ENCODE measurements around the gene SPAG9.

The SPAG9 gene

GRCh38 chr17:50955667-50956120, 165.0 kb downstream of the SPAG9 start:
- no peak overlapping the region for H3K4me3 ChIP-seq (ENCODE audit: low read length)
- no peak overlapping the region for H3K27ac ChIP-seq (ENCODE audit: low read length)
- H3K4me1 ChIP-seq (ENCODE audit: control insufficient read depth, low read depth, low read length) = peaks cover 15% of the 10 kb centered on the region
- H3K27me3 ChIP-seq (ENCODE audit: control insufficient read depth, insufficient read depth, low read length) = no peaks in the 10 kb centered on the region
- H3K9ac ChIP-seq (ENCODE audit: low read length) = no peak overlapping the region
- no peaks in the 10 kb centered on the region for H3K36me3 ChIP-seq (ENCODE audit: control insufficient read depth, low read depth, low read length)
- H3K9me3 ChIP-seq (ENCODE audit: control insufficient read depth, low read depth, low read length) = no peaks in the 10 kb centered on the region

- no peaks in the 10 kb centered on the region for H3K9me3 ChIP-seq (ENCODE audit: control insufficient read depth, low read depth, low read length)
- H3K4me3 ChIP-seq (ENCODE audit: low read length) = no peak overlapping the region
- peaks cover 18% of the 10 kb centered on the region for H3K4me1 ChIP-seq (ENCODE audit: control insufficient read depth, low read depth, low read length)
- H3K27ac ChIP-seq (ENCODE audit: low read length) = no peak overlapping the region
- H3K36me3 ChIP-seq (ENCODE audit: control insufficient read depth, low read depth, low read length) = no peaks in the 10 kb centered on the region
- H3K9ac ChIP-seq (ENCODE audit: low read length) = no peak overlapping the region
- H3K27me3 ChIP-seq (ENCODE audit: control insufficient read depth, insufficient read depth, low read length) = no peaks in the 10 kb centered on the region
These were observed 165.5 kb downstream of the SPAG9 start for GRCh38 chr17:50955160-50955559.

DNA sequence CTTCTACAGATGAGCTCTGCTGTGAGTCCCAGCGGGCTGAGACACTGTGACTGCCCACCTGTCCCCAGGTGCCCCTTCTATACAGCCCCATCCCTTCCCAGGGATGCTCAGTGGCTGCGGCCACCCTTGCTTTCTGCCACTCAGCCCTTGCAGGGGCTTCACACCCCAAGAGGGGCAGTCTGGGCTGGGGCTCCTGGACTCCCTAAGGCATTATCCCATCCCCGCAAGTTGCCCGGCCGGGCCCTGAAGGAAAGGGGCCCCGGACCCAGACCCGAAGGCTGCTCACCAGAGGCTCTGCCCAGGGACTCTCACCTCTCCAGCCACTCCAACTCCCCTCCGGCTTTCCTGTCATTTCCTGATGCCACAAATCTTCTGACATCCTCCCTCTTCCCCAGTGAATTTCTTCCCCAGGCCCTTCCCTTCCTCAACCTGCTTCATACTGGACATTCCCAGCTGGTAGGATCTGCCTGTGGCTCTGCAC, 166.0 kb downstream of the SPAG9 start:
- no peaks in the 10 kb centered on the region for H3K36me3 ChIP-seq (ENCODE audit: control insufficient read depth, low read depth, low read length)
- no peak overlapping the region for H3K27ac ChIP-seq (ENCODE audit: low read length)
- H3K4me1 ChIP-seq (ENCODE audit: control insufficient read depth, low read depth, low read length) = peaks cover 21% of the 10 kb centered on the region
- no peak overlapping the region for H3K9ac ChIP-seq (ENCODE audit: low read length)
- H3K27me3 ChIP-seq (ENCODE audit: control insufficient read depth, insufficient read depth, low read length) = no peaks in the 10 kb centered on the region
- H3K4me3 ChIP-seq (ENCODE audit: low read length) = no peak overlapping the region
- no peaks in the 10 kb centered on the region for H3K9me3 ChIP-seq (ENCODE audit: control insufficient read depth, low read depth, low read length)

GRCh38 chr17:50953831-50954601, 166.7 kb downstream of the SPAG9 start:
- Histone ChIP-seq H3K9me3 (ENCODE audit: control insufficient read depth, low read depth, low read length) (no peaks in the 10 kb centered on the region), H3K4me1 (ENCODE audit: control insufficient read depth, low read depth, low read length) (peaks cover 22% of the 10 kb centered on the region), H3K27me3 (ENCODE audit: control insufficient read depth, insufficient read depth, low read length) (no peaks in the 10 kb centered on the region), H3K36me3 (ENCODE audit: control insufficient read depth, low read depth, low read length) (no peaks in the 10 kb centered on the region), H3K4me3 (ENCODE audit: low read length) (no peak overlapping the region), H3K9ac (ENCODE audit: low read length) (no peak overlapping the region), H3K27ac (ENCODE audit: low read length) (no peak overlapping the region)

GRCh38 chr17:50953518-50953830, 167.2 kb downstream of the SPAG9 start:
- Histone ChIP-seq H3K27me3 (ENCODE audit: control insufficient read depth, insufficient read depth, low read length) (no peaks in the 10 kb centered on the region), H3K27ac (ENCODE audit: low read length) (no peak overlapping the region), H3K9me3 (ENCODE audit: control insufficient read depth, low read depth, low read length) (no peaks in the 10 kb centered on the region), H3K4me1 (ENCODE audit: control insufficient read depth, low read depth, low read length) (peaks cover 22% of the 10 kb centered on the region), H3K4me3 (ENCODE audit: low read length) (no peak overlapping the region), H3K9ac (ENCODE audit: low read length) (no peak overlapping the region), H3K36me3 (ENCODE audit: control insufficient read depth, low read depth, low read length) (no peaks in the 10 kb centered on the region)

DNA sequence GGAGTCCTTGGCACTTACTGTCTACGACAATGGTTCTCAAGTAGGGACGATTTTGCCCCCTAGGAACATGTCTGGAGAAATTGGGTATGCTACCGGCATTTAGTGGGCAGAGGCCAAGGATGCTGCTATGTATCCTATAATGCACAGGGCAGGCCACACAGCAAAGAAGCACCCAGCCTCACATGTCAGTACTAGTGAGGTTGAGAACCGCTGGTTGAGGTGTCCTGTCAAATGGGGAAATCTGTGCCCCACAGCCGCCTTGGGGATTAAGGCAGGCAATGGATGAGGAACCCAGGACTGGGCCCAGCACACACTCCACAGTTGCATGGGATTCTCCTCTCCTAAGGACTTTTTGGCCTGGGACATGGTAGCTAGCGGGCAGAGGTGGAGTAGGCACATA, 167.8 kb downstream of the SPAG9 start:
- H3K9me3 ChIP-seq (ENCODE audit: control insufficient read depth, low read depth, low read length) = no peaks in the 10 kb centered on the region
- no peak overlapping the region for H3K27ac ChIP-seq (ENCODE audit: low read length)
- no peak overlapping the region for H3K4me3 ChIP-seq (ENCODE audit: low read length)
- no peak overlapping the region for H3K9ac ChIP-seq (ENCODE audit: low read length)
- peaks cover 22% of the 10 kb centered on the region for H3K4me1 ChIP-seq (ENCODE audit: control insufficient read depth, low read depth, low read length)
- H3K27me3 ChIP-seq (ENCODE audit: control insufficient read depth, insufficient read depth, low read length) = no peaks in the 10 kb centered on the region
- H3K36me3 ChIP-seq (ENCODE audit: control insufficient read depth, low read depth, low read length) = no peaks in the 10 kb centered on the region

GRCh38 chr17:50952013-50952412, 168.7 kb downstream of the SPAG9 start:
- Histone ChIP-seq H3K36me3 (ENCODE audit: control insufficient read depth, low read depth, low read length) (no peaks in the 10 kb centered on the region), H3K4me1 (ENCODE audit: control insufficient read depth, low read depth, low read length) (peaks cover 22% of the 10 kb centered on the region), H3K27ac (ENCODE audit: low read length) (no peak overlapping the region), H3K27me3 (ENCODE audit: control insufficient read depth, insufficient read depth, low read length) (no peaks in the 10 kb centered on the region), H3K9ac (ENCODE audit: low read length) (no peak overlapping the region), H3K9me3 (ENCODE audit: control insufficient read depth, low read depth, low read length) (no peaks in the 10 kb centered on the region), H3K4me3 (ENCODE audit: low read length) (no peak overlapping the region)

DNA sequence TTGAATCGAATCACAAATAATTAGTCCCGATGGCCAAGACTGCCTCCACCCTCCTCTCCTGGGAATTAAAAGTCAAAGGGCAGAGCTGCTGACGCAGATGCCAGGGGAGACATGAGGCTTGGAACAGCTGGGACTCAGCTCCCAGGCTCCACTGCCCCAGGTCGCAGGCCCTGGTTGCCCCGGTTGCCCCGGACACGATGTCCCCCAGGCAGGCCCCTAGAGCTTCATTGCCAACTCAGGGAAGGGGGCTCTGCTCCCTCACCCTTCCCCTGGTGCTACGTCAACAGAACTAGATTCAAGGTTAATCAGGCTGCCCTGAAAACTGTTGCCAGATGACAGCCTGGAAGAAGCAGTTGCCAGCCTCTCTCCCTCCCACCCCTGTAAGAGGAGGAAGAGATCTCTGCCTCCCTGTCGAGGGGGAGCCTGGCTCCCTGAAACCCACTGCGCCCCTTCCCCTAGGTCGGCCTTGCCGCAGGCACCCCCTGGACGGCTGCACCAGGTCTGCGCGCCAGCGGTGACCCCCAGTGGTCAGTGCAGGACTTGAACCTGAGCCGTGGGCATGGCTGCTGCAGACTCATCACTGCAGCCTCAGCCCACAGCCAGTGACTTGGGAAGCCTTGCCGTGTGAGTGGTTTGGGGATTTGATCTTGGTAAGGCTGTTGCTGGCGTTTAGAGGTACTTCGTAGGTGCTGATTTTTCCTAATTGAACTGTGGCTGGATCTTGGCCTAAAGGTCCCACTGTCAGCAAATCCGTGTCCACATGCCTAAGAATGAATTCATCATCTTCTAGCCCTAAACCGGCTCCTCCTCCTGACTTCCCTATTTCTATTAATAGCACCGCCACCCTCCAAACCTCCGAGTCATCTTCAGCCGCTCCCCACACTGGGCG, 170.4 kb downstream of the SPAG9 start:
- H3K4me3 ChIP-seq (ENCODE audit: low read length) = no peak overlapping the region
- no peaks in the 10 kb centered on the region for H3K9me3 ChIP-seq (ENCODE audit: control insufficient read depth, low read depth, low read length)
- H3K27ac ChIP-seq (ENCODE audit: low read length) = no peak overlapping the region
- H3K36me3 ChIP-seq (ENCODE audit: control insufficient read depth, low read depth, low read length) = no peaks in the 10 kb centered on the region
- H3K4me1 ChIP-seq (ENCODE audit: control insufficient read depth, low read depth, low read length) = peaks cover 22% of the 10 kb centered on the region
- H3K9ac ChIP-seq (ENCODE audit: low read length) = no peak overlapping the region
- H3K27me3 ChIP-seq (ENCODE audit: control insufficient read depth, insufficient read depth, low read length) = no peaks in the 10 kb centered on the region

DNA sequence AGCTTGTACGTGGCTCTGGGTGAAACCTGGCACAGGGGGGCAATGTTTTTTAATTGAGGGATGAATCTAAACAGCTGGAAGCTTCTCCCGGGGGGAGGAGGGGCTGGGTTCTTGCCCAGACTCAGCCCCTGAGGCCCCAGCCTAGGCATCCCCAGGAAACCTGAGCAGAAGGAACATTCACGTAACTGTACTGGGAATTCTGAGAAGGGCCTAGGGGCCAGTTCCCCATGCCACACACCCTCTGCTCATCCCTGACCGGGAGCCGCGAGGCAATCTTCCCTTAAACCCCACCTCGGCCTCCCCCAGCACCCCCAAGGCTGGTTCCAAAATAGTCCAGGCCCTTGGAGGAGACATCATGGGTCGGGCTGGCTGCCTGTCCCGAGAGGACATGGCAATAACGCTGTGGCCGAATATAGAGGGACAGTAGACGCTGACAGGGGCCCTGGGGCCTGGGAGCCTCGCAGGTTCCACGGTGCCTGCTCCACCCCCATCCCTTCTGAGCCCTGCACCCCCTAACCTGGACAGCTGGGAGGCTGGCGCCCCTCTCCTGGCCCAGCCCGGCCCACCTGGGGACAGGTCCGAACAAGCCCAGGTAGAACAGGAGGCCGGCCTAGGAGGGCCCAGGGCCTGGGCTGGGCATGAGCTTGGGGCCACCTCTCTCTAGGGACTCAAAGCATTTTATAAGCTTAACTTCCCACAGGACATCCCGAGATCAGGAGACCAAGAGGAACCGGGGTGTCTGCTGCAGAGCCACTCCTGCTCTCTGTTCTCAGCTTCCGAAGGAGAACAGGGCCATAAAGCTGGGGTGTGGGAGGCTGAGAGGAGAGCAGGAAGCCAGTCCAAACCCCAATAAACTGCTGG, 171.3 kb downstream of the SPAG9 start:
- H3K9ac ChIP-seq (ENCODE audit: low read length) = no peak overlapping the region
- H3K4me3 ChIP-seq (ENCODE audit: low read length) = no peak overlapping the region
- H3K27me3 ChIP-seq (ENCODE audit: control insufficient read depth, insufficient read depth, low read length) = no peaks in the 10 kb centered on the region
- no peaks in the 10 kb centered on the region for H3K36me3 ChIP-seq (ENCODE audit: control insufficient read depth, low read depth, low read length)
- H3K27ac ChIP-seq (ENCODE audit: low read length) = no peak overlapping the region
- H3K9me3 ChIP-seq (ENCODE audit: control insufficient read depth, low read depth, low read length) = no peaks in the 10 kb centered on the region
- peaks cover 19% of the 10 kb centered on the region for H3K4me1 ChIP-seq (ENCODE audit: control insufficient read depth, low read depth, low read length)

DNA sequence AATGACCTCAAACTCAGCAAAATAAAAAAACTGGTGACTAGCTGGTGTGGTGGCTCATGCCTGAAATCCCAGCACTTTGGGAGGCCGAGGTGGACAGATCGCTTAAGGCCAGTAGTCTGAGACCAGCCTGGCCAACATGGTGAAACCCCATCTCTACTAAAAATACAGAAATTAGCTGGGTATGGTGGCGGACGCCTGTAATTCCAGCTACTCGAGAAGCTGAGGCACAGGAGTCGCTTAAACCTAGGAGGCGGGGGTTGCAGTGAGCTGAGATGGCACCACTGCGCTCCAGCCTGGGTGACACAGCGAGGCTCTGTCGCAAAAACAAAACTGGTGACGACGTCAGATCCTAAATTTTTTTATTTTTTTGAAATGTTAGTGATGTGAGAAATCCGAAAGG, 172.0 kb downstream of the SPAG9 start:
- no peak overlapping the region for H3K4me3 ChIP-seq (ENCODE audit: low read length)
- H3K27ac ChIP-seq (ENCODE audit: low read length) = no peak overlapping the region
- peaks cover 5% of the 10 kb centered on the region for H3K27me3 ChIP-seq (ENCODE audit: control insufficient read depth, insufficient read depth, low read length)
- no peaks in the 10 kb centered on the region for H3K9me3 ChIP-seq (ENCODE audit: control insufficient read depth, low read depth, low read length)
- peaks cover 12% of the 10 kb centered on the region for H3K4me1 ChIP-seq (ENCODE audit: control insufficient read depth, low read depth, low read length)
- no peaks in the 10 kb centered on the region for H3K36me3 ChIP-seq (ENCODE audit: control insufficient read depth, low read depth, low read length)
- H3K9ac ChIP-seq (ENCODE audit: low read length) = no peak overlapping the region

All from iPS-18a (cell line).